Liver (tissue), 3 donors: Measurements from ENCODE around the gene PLEKHA6.

Experiments used
- EGR1 ChIP-seq, 2 donors: IDR thresholded peaks; 2 replicates each; pipeline ENCODE4 v1.6.1; 2016 to 2018; ENCODE audit warnings: antibody characterized with exemption in 2 of 2, low read depth in 2 of 2
- RAD21 ChIP-seq, 2 donors: IDR thresholded peaks; 2 replicates each; pipeline ENCODE4 v1.6.1; 2016; ENCODE audit warnings: antibody characterized with exemption in 2 of 2, mild to moderate bottlenecking in 2 of 2
- RXRA ChIP-seq, 2 donors: IDR thresholded peaks; 2 replicates each; pipeline ENCODE4 v1.6.1; 2017 to 2018; ENCODE audit warnings: antibody characterized with exemption in 2 of 2, mild to moderate bottlenecking in 1 of 2
- TF ChIP-seq, protein P1 (sequence below): fragments of 150-350 bp; IDR thresholded peaks from 2 replicates; pipeline ENCODE4 v1.5.1; 2017; ENCODE audit warnings: improper control_type of control experiment, low read depth, low read length; ENCODE audit not compliant: missing input control
- donor health status: healthy.
- donor health status: healthy.

DNA sequence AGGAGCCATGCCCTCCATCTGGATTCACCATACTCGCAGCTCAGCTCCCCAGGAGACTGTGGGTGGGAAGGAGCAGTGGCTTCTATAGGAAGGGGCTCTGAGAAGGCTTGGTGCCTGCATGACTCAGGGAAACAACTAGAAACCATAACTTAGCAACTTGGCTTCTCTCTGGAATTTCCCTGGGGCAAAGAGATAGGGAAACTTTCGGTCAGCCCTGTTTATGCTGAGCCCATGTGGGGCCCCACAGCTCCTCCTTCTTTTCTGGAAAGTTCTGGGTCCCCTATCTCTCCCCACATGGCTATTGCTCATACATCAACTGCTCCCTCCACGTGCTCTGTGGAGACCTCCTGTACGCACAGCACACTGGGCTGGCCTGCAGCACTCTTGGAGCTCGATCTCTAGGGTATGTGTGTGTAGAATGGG lies 39.3 kb downstream of the PLEKHA6 start:
- TF ChIP-seq, protein P1, sequence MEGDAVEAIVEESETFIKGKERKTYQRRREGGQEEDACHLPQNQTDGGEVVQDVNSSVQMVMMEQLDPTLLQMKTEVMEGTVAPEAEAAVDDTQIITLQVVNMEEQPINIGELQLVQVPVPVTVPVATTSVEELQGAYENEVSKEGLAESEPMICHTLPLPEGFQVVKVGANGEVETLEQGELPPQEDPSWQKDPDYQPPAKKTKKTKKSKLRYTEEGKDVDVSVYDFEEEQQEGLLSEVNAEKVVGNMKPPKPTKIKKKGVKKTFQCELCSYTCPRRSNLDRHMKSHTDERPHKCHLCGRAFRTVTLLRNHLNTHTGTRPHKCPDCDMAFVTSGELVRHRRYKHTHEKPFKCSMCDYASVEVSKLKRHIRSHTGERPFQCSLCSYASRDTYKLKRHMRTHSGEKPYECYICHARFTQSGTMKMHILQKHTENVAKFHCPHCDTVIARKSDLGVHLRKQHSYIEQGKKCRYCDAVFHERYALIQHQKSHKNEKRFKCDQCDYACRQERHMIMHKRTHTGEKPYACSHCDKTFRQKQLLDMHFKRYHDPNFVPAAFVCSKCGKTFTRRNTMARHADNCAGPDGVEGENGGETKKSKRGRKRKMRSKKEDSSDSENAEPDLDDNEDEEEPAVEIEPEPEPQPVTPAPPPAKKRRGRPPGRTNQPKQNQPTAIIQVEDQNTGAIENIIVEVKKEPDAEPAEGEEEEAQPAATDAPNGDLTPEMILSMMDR, result no peak
- no peak for TF ChIP-seq RXRA (IDR thresholded peaks at IDR 0.05)
- no peak for TF ChIP-seq EGR1 (IDR thresholded peaks at IDR 0.05; ENCODE audit: low read depth in 2 of 2)
- no peak for TF ChIP-seq RAD21 (IDR thresholded peaks at IDR 0.05)
